ENCODE measurements around the gene KDM5B. TPM values are rescaled to one million over a fixed set of nuclear protein-coding genes. Genes with fewer than 3 reads are reported as not detected.

The KDM5B gene
- total and polyA plus RNA-seq, 2 experiments from 2014 or later, result 87.9 to 110 TPM

GRCh38 chr1:202677433-202677832 is 130.8 kb downstream of the KDM5B start:
- Histone ChIP-seq H3K27me3 (no peaks in the 10 kb centered on the region), H3K79me2 (no peaks in the 10 kb centered on the region), H3K9me2 (replicated peaks; ENCODE audit: insufficient read depth) (no peaks in the 10 kb centered on the region), H3K4me2 (no peak overlapping the region), H3K4me1 (ENCODE audit: insufficient read depth) (no peaks in the 10 kb centered on the region), H3K36me3 (replicated peaks; ENCODE audit: insufficient read depth, low read depth) (no peaks in the 10 kb centered on the region), H3K27ac (no peak overlapping the region), H2AFZ (no peak overlapping the region), H3K9me3 (ENCODE audit: low read depth) (no peaks in the 10 kb centered on the region), H4K20me1 (ENCODE audit: insufficient read depth, poor library complexity, severe bottlenecking) (no peaks in the 10 kb centered on the region), H3K4me3 (no peak overlapping the region)
- no peak for DNase-seq (ENCODE audit: low spot score)
- WGBS (ENCODE audit: low lambda C conversion rate, missing lambda C conversion rate), result 82% methylated on average over 2 of the region's 2 CpGs
- TF ChIP-seq EZH2phosphoT487 (IDR thresholded peaks at IDR 0.05; ENCODE audit: low read depth, severe bottlenecking, unreplicated experiment) (no peak), EZH2 (IDR thresholded peaks at IDR 0.05; ENCODE audit: borderline replicate concordance) (no peak), CTCF (IDR thresholded peaks at IDR 0.05; ENCODE audit: poor library complexity) (no peak)

Small RNA genes lying within 50 kb of the gene (small RNA-seq; reads per million reads assigned to genes)
- gene AC098934.3, result not detected

Other genes starting within 250 kb of the KDM5B start
- gene SYT2, start 98.0 kb downstream of the KDM5B start, total RNA-seq, result 0.64 and 0.90 TPM in 2 replicates
- 0.12 and 0.81 TPM in 2 replicates for gene SYT2, start 98.0 kb downstream of the KDM5B start, polyA plus RNA-seq
- 0.48 and 0.60 TPM in 2 replicates for gene PCAT6, start 2.5 kb upstream of the KDM5B start, total RNA-seq
- gene PCAT6, start 2.5 kb upstream of the KDM5B start, polyA plus RNA-seq, result 11.1 and 15.7 TPM in 2 replicates
- gene RABIF, start 80.7 kb upstream of the KDM5B start, total RNA-seq, result 6.1 and 8.3 TPM in 2 replicates
- 13.6 and 14.7 TPM in 2 replicates for gene RABIF, start 80.7 kb upstream of the KDM5B start, polyA plus RNA-seq
- 21.6 and 23.4 TPM in 2 replicates for gene KLHL12, start 118.8 kb upstream of the KDM5B start, total RNA-seq
- gene KLHL12, start 118.8 kb upstream of the KDM5B start, polyA plus RNA-seq, result 12.7 and 15.1 TPM in 2 replicates
- 75.7 and 103 TPM in 2 replicates for gene ADIPOR1, start 149.9 kb upstream of the KDM5B start, total RNA-seq
- 114 and 121 TPM in 2 replicates for gene ADIPOR1, start 149.9 kb upstream of the KDM5B start, polyA plus RNA-seq
- 64.9 and 71.6 TPM in 2 replicates for gene CYB5R1, start 158.8 kb upstream of the KDM5B start, total RNA-seq
- 93.8 and 97.6 TPM in 2 replicates for gene CYB5R1, start 158.8 kb upstream of the KDM5B start, polyA plus RNA-seq
- 78.8 and 105 TPM in 2 replicates for gene TMEM183A, start 199.0 kb upstream of the KDM5B start, total RNA-seq
- 61.0 and 65.2 TPM in 2 replicates for gene TMEM183A, start 199.0 kb upstream of the KDM5B start, polyA plus RNA-seq
- gene PPFIA4, start 218.1 kb upstream of the KDM5B start, total RNA-seq, result 1.1 and 1.4 TPM in 2 replicates
- gene PPFIA4, start 218.1 kb upstream of the KDM5B start, polyA plus RNA-seq, result 1.7 and 5.2 TPM in 2 replicates

All from hepatocyte (in vitro differentiated cells).